H9 (cell line): ENCODE measurements around the gene IFIT1B. TPM values are rescaled to one million over a fixed set of nuclear protein-coding genes. Genes with fewer than 3 reads are reported as not detected.

Experiments
- DNase-seq: peaks from one replicate; pipeline ENCODE4 v3.0.0-alpha.2; 2017
- H2AFZ ChIP-seq: one replicate; pipeline ENCODE4 v1.6.1; 2013; ENCODE audit warnings: mild to moderate bottlenecking, low read length, control low read depth, moderate library complexity
- H2AK5ac ChIP-seq: 2 replicates; pipeline ENCODE4 v1.6.1; 2013; ENCODE audit warnings: low read length, control low read depth, mixed read lengths; ENCODE audit not compliant: insufficient read length
- H2BK120ac ChIP-seq: one replicate; pipeline ENCODE4 v1.6.1; 2013; ENCODE audit warnings: low read depth, mild to moderate bottlenecking, low read length, control low read depth, inconsistent platforms; ENCODE audit not compliant: poor library complexity, severe bottlenecking
- H2BK12ac ChIP-seq: 2 replicates; pipeline ENCODE4 v1.6.1; 2013; ENCODE audit warnings: low read length, control low read depth, mixed read lengths, low read depth; ENCODE audit not compliant: insufficient read length
- H2BK15ac ChIP-seq: 2 replicates; pipeline ENCODE4 v1.6.1; 2013; ENCODE audit warnings: low read depth, low read length, control low read depth
- H2BK20ac ChIP-seq: one replicate; pipeline ENCODE4 v1.6.1; 2013; ENCODE audit warnings: low read depth, mild to moderate bottlenecking, low read length, control low read depth, inconsistent platforms; ENCODE audit not compliant: poor library complexity, severe bottlenecking
- H2BK5ac ChIP-seq: 2 replicates; pipeline ENCODE4 v1.6.1; 2013; ENCODE audit warnings: low read length, control low read depth, mixed read lengths; ENCODE audit not compliant: insufficient read length
- H3K14ac ChIP-seq: 2 replicates; pipeline ENCODE4 v1.6.1; 2013; ENCODE audit warnings: low read length, control low read depth; ENCODE audit not compliant: insufficient read depth
- H3K18ac ChIP-seq: 2 replicates; pipeline ENCODE4 v1.6.1; 2013; ENCODE audit warnings: low read depth, mild to moderate bottlenecking, mixed read lengths, low read length, control low read depth; ENCODE audit not compliant: insufficient read length
- H3K23ac ChIP-seq: 2 replicates; pipeline ENCODE4 v1.6.1; 2013; ENCODE audit warnings: low read length, control low read depth, mixed read lengths, low read depth; ENCODE audit not compliant: insufficient read length
- H3K23me2 ChIP-seq: 2 replicates; pipeline ENCODE4 v1.6.1; 2013; ENCODE audit warnings: low read depth, mild to moderate bottlenecking, mixed read lengths, low read length, control low read depth; ENCODE audit not compliant: insufficient read length, poor library complexity, severe bottlenecking
- H3K27ac ChIP-seq: 2 replicates; pipeline ENCODE4 v1.5.1; 2013; ENCODE audit warnings: low read length, control low read depth, mixed read lengths, low read depth; ENCODE audit not compliant: insufficient read length
- H3K27me3 ChIP-seq: 2 replicates; pipeline ENCODE4 v1.6.1; 2013; ENCODE audit warnings: low read length, control low read depth, inconsistent platforms; ENCODE audit not compliant: insufficient read depth
- H3K4ac ChIP-seq: 2 replicates; pipeline ENCODE4 v1.6.1; 2013; ENCODE audit warnings: low read depth, mild to moderate bottlenecking, control low read depth, inconsistent platforms, low read length, moderate library complexity
- H3K4me1 ChIP-seq: 2 replicates; pipeline ENCODE4 v1.6.1; 2013; ENCODE audit warnings: low read length, control low read depth, inconsistent platforms; ENCODE audit not compliant: insufficient read depth
- H3K4me2 ChIP-seq: 2 replicates; pipeline ENCODE4 v1.6.1; 2013; ENCODE audit warnings: low read length, control low read depth, mixed read lengths; ENCODE audit not compliant: insufficient read length, insufficient read depth
- H3K56ac ChIP-seq: 2 replicates; pipeline ENCODE4 v1.6.1; 2013; ENCODE audit warnings: low read depth, mild to moderate bottlenecking, mixed read lengths, low read length, control low read depth; ENCODE audit not compliant: insufficient read length
- H3K79me1 ChIP-seq: 2 replicates; pipeline ENCODE4 v1.6.1; 2013; ENCODE audit warnings: low read depth, mild to moderate bottlenecking, moderate library complexity, low read length, control low read depth, inconsistent platforms; ENCODE audit not compliant: insufficient read depth, poor library complexity, severe bottlenecking
- H3K79me2 ChIP-seq: 2 replicates; pipeline ENCODE4 v1.6.1; 2013; ENCODE audit warnings: low read length, control low read depth, inconsistent platforms; ENCODE audit not compliant: insufficient read depth
- H3K9ac ChIP-seq: 2 replicates; pipeline ENCODE4 v1.6.1; 2013; ENCODE audit warnings: low read length, control low read depth, mixed read lengths; ENCODE audit not compliant: insufficient read length; ENCODE audit errors: extremely low read depth
- H3K9me3 ChIP-seq: one replicate; pipeline ENCODE4 v1.6.1; 2013; ENCODE audit warnings: low read depth, low read length, inconsistent platforms; ENCODE audit not compliant: control insufficient read depth
- H3T11ph ChIP-seq: one replicate; pipeline ENCODE4 v1.6.1; 2013; ENCODE audit warnings: mild to moderate bottlenecking, low read length, control low read depth, inconsistent platforms
- H4K20me1 ChIP-seq: one replicate; pipeline ENCODE4 v1.6.1; 2013; ENCODE audit not compliant: control insufficient read depth, insufficient read length, insufficient read depth
- H4K5ac ChIP-seq: 2 replicates; pipeline ENCODE4 v1.6.1; 2013; ENCODE audit warnings: low read depth, mild to moderate bottlenecking, mixed read lengths, low read length, control low read depth; ENCODE audit not compliant: insufficient read length
- H4K8ac ChIP-seq: replicated peaks from 2 replicates; pipeline ENCODE4 v1.6.1; 2013; ENCODE audit warnings: low read length, control low read depth, mixed read lengths, low read depth; ENCODE audit not compliant: insufficient read length
- H4K91ac ChIP-seq: 2 replicates; pipeline ENCODE4 v1.6.1; 2013; ENCODE audit warnings: low read depth, mild to moderate bottlenecking, moderate library complexity, mixed read lengths, low read length, control low read depth; ENCODE audit not compliant: insufficient read length
- H3K27ac Mint-ChIP-seq, 3 experiments: 2 replicates in 2 of 3; 3 replicates in 1 of 3; pipeline ENCODE4 v1.8.0; 2020 to 2021; ENCODE audit warnings: mixed read lengths in 3 of 3, mild to moderate bottlenecking in 1 of 3, moderate library complexity in 1 of 3
- H3K27me3 Mint-ChIP-seq: 2 replicates; pipeline ENCODE4 v1.8.0; 2021; ENCODE audit warnings: low read depth, mild to moderate bottlenecking, moderate library complexity, mixed read lengths
- H3K36me3 Mint-ChIP-seq, 3 experiments: 2 replicates in 2 of 3; 3 replicates in 1 of 3; pipeline ENCODE4 v1.8.0; 2020 to 2021; ENCODE audit warnings: low read depth in 3 of 3, mixed read lengths in 3 of 3; ENCODE audit not compliant: insufficient read depth in 1 of 3
- H3K4me1 Mint-ChIP-seq, 2 experiments: 2 replicates each; pipeline ENCODE4 v1.8.0; 2020; ENCODE audit warnings: mixed read lengths in 2 of 2
- H3K4me3 Mint-ChIP-seq, 2 experiments: 2 replicates in 1 of 2; 3 replicates in 1 of 2; pipeline ENCODE4 v1.8.0; 2020 to 2021; ENCODE audit warnings: mild to moderate bottlenecking in 2 of 2, mixed read lengths in 2 of 2, moderate library complexity in 1 of 2
- H3K9me3 Mint-ChIP-seq, 2 experiments: 2 replicates in 1 of 2; 3 replicates in 1 of 2; pipeline ENCODE4 v1.8.0; 2020; ENCODE audit warnings: mild to moderate bottlenecking in 2 of 2, mixed read lengths in 2 of 2, moderate library complexity in 1 of 2
- WGBS: extraction: QIAGEN DNeasy Blood & Tissue Kit; methylation state at CpG from one replicate; pipeline ENCODE4 v1.1.7; 2013; ENCODE audit warnings: missing lambda C conversion rate, low lambda C conversion rate, mixed read lengths; ENCODE audit not compliant: insufficient read length; ENCODE audit errors: extremely low coverage; 5-methylcytosine and 5-hydroxymethylcytosine counted together
- total RNA-seq: library from RNA; stranded (reverse); gene quantifications from 2 replicates; pipeline ENCODE4 v1.2.1, GENCODE V29; 2021
- TF ChIP-seq, protein P1 (sequence below): fragments of 200-600 bp; sonication (generic); conservative IDR thresholded peaks from 3 replicates; pipeline ENCODE4 v1.8.0; 2021; ENCODE audit warnings: antibody characterized with exemption, mild to moderate bottlenecking

IFIT1B gene
- total RNA-seq, 1 experiment from 2014 or later = not detected

DNA sequence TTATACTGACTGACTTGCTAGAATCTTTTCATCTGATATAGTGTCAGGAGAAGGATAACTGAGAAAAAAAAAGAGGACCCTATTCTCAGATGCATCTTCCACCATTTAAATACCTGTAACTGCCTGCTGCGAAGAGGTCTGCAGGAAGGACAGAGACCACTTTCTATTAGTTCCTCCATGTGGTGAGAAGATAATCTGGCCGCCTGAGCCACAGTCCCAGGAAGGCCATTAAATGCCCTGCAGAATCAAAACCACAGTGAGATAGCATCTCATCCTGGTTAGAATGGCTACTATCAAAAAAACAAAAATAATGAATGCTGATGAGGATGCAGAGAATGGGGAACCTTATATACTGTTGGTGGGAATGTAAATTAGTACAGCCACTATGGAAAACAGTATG, 19.9 kb upstream of the IFIT1B start:
- Histone ChIP-seq H3T11ph (no peak overlapping the region), H3K79me2 (no peaks in the 10 kb centered on the region), H2BK5ac (no peak overlapping the region), H4K91ac (no peak overlapping the region), H3K18ac (no peak overlapping the region), H3K4me2 (no peak overlapping the region), H3K9me3 (no peaks in the 10 kb centered on the region), H2BK20ac (no peak overlapping the region), H2BK120ac (no peak overlapping the region), H2BK12ac (no peak overlapping the region), H3K23ac (no peak overlapping the region), H2BK15ac (no peak overlapping the region), H3K27ac (no peak overlapping the region), H3K14ac (no peak overlapping the region), H4K20me1 (no peaks in the 10 kb centered on the region), H3K9ac (no peak overlapping the region), H3K4ac (no peak overlapping the region), H2AFZ (no peak overlapping the region), H3K23me2 (no peaks in the 10 kb centered on the region), H4K8ac (no peak overlapping the region), H3K79me1 (no peaks in the 10 kb centered on the region), H3K56ac (no peak overlapping the region), H3K4me1 (no peaks in the 10 kb centered on the region; the same call in 1 of the 2 replicates), H2AK5ac (no peak overlapping the region), H4K5ac (no peak overlapping the region), H3K27me3 (no peaks in the 10 kb centered on the region)
- no CpG with 5 or more reads among the region's 2 CpGs for WGBS
- peaks cover 0 to 10% (median 10%) of the 10 kb centered on the region in 3 experiments; a peak in 5 of 7 replicates for H3K36me3 Mint-ChIP-seq
- H3K4me3 Mint-ChIP-seq = no peak overlapping the region
- peaks cover 2 to 12% of the 10 kb centered on the region in 2 experiments; a peak in 3 of 5 replicates for H3K9me3 Mint-ChIP-seq
- peaks cover 7 to 12% of the 10 kb centered on the region in 2 experiments for H3K4me1 Mint-ChIP-seq
- H3K27me3 Mint-ChIP-seq = no peaks in the 10 kb centered on the region
- TF ChIP-seq, protein P1, sequence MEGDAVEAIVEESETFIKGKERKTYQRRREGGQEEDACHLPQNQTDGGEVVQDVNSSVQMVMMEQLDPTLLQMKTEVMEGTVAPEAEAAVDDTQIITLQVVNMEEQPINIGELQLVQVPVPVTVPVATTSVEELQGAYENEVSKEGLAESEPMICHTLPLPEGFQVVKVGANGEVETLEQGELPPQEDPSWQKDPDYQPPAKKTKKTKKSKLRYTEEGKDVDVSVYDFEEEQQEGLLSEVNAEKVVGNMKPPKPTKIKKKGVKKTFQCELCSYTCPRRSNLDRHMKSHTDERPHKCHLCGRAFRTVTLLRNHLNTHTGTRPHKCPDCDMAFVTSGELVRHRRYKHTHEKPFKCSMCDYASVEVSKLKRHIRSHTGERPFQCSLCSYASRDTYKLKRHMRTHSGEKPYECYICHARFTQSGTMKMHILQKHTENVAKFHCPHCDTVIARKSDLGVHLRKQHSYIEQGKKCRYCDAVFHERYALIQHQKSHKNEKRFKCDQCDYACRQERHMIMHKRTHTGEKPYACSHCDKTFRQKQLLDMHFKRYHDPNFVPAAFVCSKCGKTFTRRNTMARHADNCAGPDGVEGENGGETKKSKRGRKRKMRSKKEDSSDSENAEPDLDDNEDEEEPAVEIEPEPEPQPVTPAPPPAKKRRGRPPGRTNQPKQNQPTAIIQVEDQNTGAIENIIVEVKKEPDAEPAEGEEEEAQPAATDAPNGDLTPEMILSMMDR = no peak
- H3K27ac Mint-ChIP-seq = no peak overlapping the region; a peak in 1 of 7 replicates
- DNase-seq = no peak
